DMS53 treated with DMSO at 0.1 percent for 48 hours (cell line): ENCODE measurements around the gene HPCAL1.
"Not testable (repeated sequence)": the region's sequence is repeated elsewhere in the genome, so short reads cannot be mapped to it uniquely, and the experiment has no call there.

Source experiments
- DNase-seq: peaks from one replicate; lab custom pipeline; 2025; ENCODE audit not compliant: unreplicated experiment; lab: John Stamatoyannopoulos, UW

Gene HPCAL1

DNA sequence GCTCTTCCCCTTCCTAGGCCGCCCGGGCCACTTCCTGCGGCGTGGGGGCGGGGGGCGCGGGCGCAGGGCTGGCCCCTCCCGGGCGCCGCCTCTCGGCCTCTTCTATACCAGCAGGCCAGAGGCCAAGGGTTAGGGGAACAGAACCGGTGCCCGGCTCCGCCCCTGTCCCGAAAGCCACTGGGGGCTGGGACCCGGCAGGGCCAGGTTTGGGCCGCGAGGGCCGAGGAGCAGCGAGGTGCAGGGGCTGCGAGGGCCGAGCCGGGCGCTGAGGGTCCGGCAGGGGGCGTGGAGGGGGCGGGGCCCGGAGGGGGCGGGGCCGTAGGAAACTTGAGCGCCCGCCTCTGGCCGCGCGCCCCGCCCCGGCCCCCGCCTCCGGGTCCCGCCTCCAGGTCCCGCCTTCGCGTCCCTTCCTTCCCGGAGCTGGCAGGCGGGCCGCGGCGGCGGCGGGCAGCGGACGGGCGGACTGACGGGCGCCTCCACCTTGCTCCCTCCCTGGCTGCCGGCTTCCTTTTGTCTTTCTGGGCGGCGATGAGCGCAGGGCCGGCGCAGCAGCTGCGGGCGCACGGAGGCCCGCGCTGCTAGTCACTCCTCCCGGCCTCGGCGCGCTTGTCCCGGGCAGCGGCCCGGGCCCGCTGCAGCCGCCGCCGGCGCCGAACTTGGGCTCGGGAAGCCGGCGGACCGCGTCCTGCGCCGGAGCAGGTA, at the start of gene HPCAL1:
Gene HPCAL1, plus strand, starts transcription at position 426 of the 702 bp plus-strand sequence. CDS start 116,854 bp downstream, outside the sequence.
- DNase-seq: peak; percentile 63

DNA sequence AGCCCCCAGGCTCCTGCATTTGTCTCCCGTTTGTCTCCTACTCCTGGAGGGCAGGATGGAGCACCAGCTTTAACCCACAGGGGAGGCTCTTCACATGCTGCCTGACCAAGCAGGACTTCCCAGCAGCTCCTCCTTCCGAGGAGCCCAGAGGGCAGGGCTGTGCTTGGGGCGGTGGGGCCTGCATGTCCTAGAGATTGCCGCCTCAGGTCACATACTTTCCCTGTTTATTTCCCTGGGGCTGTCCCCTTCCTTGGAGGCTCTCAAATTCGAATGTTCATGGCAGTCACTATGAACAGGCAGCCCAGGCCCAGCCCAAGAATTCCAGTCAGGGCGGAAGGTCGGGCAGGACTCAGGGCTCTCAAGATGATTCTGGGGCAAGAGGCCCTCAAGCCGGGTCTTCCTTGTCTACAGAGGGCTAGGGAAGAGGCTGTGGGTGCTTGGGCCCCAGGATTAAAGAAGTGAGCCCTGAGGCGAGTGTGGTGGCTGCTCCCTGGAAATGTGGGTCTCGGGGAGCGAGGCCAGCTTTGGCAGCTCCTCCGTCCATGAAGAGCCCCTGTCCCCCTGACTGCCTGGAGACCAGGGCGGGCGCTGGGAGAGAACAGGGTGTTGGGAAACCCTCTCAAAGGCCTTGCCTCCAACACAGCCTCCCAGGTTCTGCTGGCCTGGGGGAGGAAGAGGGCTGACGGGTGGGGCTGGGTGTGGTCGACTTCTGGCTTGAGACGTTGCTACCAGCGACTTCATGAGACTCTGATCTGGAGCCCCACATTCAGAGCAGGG, 48.9 kb upstream of the HPCAL1 start:
- no peak for DNase-seq

DNA sequence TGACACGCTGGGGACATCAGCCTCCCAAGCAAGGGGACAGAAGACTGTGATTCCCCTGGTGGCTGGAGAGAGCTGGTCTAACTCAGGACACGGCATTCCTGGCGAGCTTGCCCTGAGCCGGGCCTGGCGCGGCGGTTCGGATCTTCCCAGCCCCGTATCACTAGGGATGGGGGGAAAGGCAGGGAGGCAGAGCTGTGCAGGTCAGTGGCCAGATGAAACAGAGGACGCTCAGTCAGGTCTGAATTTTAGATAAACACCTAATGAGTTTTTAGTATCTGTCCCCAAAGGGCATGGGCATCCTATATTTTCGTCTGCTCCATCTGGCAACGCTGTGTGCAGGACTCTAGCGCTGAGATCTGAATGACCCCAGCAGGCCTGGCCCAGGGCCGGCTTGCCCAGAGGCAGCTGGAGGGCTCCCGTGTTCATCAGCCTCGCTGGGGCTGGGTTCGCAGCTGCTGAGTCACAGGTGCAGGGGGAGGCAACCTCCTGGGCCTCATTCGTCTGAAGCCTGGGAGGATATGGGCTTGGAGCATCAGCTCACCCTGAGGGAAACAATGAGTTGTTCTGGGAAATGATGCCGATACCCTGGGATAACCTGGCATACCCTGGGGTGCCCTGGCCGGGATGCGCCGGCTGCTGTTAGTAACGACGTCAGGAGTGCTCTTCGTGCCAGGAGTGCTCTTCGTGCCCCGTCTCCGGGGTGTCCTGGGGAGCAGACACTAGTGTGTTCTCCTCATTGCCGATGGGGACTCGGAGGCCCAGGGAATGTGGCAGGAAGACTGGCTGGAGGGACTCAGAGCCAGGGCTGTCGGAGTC, 48.1 kb upstream of the HPCAL1 start:
- no peak for DNase-seq

DNA sequence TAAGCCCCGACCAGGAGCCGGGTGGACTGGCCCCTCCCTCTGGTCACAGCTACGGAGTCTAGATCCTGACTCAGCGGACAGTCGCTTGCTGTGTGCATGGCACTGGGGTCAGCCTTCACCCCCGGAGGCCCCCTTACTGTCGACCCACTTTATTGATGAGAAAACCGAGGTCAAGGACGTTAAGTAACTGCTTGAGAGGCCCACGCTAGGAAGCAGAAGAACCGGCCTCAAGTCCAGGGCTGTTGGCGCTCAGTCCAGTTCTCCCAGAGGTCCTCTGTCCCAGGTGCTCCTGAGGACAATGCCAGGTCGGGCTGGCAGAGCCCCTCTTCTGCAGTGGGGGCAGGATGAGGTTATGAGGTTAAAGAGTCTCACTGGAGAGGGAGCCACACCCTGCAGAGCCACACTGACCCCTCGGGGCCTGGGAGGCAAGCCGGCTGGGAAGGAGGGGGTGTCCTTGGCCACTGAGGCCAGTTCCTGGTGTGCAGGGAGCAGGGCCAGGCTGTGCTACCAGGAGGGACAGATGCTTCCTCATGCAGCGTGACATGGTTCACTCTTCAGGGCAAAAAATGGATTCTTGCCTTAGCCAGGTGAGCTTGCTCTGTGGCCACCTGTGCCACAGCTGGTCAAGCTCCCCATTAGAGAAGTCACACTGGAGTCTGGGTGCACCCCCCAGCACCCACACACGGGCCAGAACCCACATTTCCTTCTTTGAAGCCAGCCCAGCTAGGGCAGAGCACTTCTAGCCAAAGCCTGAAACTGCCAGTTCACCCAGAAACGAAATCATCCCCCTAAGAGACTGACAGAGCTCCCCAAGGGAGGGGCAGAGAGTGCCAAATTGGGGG, 47.3 kb upstream of the HPCAL1 start:
- DNase-seq: no peak

DNA sequence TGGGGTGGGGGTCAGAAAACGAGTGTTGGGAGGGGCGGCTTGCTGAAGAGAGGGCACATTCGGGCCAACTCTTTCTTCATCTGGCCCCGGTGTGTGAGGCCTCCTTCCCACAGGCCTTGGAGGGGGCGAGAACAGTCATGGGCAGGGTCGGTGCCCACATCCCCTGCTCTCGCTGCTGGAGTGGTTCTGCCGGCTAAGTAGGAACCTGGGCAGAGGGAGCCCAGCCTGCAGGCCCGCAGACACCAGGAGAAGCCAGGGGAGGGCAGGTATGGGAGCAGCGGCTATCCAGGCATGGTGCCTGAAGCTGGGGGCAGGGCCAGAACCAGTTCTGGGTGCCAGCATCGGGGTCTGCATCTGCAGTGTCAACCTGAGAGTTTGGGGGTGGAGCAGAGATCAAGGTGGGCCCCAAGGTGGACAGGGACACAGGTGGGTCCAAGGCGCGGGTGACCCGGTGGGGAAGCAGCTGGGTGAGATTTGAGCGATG, 46.6 kb upstream of the HPCAL1 start:
- no peak for DNase-seq

DNA sequence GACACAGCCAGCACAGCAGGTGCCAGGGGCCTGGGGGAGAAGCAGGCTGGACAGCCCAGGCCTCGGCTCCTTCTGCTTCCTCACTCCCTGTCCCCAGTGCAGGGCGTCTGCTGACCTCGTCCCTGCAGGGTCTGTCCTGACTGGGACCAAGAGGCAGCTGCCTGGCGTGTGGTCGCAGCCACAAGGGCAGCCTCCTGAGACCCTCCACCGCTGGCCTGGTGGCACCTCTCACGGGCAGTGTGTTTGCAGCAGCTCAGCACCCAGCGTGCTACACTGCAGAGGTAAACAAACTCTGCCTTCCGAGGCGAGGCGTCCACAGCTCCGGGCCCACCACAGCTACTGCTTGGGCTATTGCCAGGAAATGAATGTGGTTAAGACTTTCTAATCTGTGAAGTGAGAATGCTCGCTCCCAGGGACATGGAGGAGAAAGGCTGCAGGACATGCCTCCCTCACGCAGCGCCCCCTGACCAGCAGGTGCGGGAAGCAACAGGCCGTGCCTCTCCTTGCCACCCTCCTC, 46.1 kb upstream of the HPCAL1 start:
- DNase-seq: no peak

- DNase-seq: no peak
These were observed 45.7 kb upstream of the HPCAL1 start for GRCh38 chr2:10257036-10257435.

DNA sequence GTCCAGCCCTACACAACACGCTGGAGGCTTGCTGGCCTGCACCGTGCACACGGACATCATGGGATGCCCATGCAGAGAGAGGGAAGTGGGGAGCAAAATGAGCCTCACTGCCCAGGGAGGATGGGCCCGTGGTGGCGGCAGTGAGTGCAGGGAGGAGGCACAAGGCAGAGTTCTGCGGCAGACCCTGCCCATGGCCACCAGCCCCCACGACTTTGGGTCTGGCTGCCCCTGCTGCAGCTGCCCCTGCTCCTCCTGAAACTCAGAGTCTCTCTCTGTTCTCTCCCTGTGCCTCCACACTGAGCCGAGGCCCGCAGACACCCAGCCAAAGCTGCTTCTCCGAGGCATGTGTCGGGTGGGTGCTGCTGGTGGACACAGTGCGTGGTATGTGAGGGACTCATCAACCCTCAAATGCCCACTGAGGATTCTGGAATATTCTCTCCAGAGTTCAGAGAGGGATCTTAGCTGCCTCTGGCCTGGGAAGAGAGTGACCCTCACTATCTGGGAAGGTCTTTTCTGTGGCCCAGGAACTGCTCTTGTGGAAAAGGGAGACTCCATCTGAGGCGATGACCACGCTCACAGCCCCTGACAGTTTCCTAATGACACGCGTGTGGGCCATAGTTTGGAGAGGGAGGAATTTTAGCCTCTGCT, 45.1 kb upstream of the HPCAL1 start:
- no peak for DNase-seq

DNA sequence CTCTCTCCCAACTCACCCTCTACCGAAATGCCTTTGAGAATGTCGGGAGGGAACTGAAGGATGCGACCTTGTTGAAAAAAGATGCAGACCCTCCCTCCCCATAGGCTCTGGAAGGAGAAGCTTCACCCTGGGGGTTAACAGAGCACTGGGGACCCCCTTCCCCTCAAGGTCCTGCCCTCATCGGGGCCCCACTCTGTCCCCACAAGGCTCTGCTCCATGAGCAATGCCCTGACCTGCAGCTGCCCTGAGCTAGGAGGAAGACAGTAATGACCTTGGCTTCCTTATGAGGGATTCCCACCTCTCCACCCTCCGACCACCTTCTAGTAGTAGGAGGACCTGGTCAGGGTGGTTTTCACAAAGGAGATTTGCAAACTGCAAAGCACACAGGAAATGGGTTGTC, 44.4 kb upstream of the HPCAL1 start:
- no peak for DNase-seq

- no peak for DNase-seq
These were observed 44.0 kb upstream of the HPCAL1 start for GRCh38 chr2:10258726-10259125.

GRCh38 chr2:10260130-10260529, 42.6 kb upstream of the HPCAL1 start:
- DNase-seq: no peak

DNA sequence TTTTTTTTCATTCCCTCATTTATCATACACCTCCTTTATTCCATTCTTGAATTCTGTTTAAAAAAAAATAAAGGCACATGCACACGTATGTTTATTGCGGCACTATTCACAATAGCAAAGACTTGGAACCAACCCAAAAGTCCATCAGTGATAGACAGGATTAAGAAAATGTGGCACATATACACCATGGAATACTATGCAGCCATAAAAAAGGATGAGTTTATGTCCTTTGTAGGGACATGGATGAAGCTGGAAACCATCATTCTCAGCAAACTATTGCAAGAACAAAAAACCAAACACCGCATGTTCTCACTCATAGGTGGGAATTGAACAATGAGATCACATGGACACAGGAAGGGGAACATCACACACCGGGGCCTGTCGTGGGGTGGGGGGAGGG, 39.2 kb upstream of the HPCAL1 start:
- not testable (repeated sequence) for DNase-seq

DNA sequence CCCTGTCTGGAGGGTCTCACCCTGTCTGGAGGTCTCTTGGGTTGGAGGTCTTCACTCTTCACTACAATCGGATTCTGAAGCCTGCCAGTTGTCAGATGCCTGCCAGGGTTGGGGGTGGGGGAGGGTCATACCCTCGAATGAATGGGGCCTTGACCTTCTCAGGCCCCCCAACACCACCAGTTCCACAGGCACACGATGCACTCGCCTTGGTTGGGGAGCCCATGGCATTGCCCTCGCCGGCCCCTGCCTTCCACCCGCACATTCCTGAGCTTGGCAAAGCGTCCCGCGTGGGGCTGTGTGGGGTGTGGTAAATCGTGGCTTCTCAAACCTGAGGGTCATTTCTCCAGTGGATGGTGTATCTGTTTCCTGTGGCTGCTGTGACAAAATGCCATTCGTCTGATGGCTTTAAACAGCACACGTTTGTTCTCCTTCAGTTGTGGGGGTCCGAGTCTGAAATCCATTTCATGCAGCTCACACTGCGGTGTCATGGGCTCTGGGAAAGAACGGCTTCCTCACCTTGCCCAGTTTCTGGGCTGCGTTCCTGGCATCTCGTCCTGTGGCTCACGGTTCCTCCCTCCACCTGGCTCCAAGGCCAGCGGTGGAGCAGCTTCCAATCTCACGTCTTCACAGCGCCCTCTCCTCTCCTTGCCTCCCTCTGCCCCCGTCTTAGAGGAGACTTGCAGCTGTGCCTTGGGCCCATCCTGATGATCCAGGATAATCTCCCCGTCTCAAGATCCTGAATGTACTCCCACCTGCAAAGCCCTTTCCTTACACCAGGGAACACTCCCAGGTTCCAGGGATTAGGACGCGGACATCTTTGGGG, 38.0 kb upstream of the HPCAL1 start:
- no peak for DNase-seq

DNA sequence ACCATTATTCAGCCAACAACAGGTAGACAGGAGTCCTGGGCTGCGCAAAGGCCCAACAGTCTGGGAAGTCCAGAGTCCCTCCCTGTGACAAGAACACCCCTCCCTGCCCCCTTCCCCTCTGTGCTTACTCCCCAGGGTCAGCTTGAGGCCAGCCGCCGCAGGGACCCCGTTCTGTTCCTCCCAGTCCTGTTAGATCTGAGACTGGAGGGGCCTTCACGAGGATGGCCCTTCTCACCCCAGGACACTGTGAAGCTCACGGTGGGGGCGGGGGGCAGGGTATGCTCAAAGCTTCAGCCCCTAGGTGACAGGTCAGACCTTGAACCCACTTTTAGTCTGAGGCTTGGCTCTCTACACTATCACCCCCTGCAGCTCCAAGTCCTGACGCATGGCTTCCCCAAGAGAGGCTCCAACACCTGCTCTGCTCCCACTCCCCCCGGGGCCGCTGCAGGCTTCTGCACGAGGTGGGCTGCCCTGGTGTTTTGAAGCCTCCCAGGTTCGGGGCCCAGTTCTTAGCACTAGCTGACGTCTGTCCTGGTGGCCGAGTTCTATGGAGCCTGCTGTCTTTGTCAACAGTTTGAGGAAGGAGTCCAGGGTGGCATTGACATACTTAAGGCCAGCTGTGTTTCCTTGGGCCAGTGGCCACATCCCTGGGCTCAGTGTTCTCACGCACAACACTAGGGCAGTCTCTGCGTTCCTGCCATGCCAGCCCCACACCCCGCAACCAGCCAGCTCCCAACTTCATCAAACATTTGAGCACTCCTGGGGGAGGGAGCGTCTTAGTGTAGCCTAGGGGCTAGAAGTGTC, 37.2 kb upstream of the HPCAL1 start:
- no peak for DNase-seq

- DNase-seq: no peak
These were observed 36.5 kb upstream of the HPCAL1 start for GRCh38 chr2:10266133-10266620.

DNA sequence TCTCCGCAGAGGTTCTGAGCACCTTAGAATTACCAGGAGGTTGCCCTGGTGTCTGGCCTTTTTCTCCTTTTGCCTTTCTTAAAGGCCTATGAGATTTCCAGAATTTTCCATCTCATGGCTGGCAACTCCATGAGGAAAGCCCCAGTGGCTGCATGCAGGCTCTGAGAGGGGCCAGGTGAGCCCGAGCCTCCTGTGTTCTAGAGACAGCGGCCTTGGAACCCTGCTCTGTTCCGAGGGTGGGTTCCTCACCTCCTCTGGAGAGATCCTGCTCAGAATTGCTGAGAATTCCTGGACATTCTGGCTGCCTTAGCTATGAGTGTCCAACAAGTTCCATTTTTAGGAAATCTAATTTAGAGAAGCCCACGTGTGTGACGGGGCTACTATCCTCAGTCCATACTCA, 35.7 kb upstream of the HPCAL1 start:
- DNase-seq: no peak

DNA sequence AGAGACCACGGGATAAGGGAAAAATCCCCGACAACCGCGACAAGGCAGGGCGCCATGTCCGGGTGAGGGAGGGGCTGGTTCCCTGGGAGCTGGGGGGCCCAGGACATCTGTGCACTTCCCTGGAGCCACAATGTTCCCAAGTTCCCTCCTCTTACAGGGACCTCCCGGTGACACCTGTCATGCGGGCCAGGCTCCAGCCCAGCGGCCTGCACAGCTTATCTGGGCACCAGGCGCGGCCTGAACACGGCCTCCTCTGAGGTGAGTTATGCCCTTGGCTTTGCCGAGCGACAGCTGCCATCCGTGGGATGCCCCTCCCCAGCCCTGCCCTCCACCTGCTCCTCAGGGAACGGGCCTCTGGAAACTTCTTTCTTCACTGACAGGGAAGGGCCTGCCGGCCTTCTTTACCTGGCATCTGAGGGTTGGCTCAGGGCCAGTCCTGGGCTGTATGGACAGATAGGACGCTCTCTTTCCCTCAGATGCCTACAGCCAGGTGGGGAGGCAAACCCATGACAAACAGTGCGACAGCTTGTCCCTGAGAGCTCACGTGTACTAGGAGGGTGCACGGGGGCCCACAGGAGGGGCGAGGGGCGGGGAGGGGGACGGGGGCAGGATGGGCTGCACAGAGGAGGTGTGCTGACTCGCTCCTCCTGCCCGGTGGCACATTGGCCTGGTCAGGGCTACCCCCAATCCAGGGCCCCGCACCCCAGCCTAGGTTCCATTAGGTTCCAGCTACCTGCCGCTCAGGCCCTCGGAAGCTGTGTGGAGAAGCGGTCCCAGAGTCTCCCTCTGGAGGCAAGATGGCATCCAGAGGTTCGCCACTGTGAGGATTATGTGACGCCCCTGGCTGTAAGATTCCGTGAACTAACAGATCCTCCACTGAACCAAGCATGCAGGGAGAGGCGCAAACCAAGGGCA, 34.9 kb upstream of the HPCAL1 start:
- no peak for DNase-seq
